Testis (tissue), 3 donors: ENCODE measurements around the gene AHR. TPM values are rescaled to one million over a fixed set of nuclear protein-coding genes. Genes with fewer than 3 reads are reported as not detected.

Experiments
- DNase-seq: peaks from one replicate; pipeline ENCODE4 v3.0.0-alpha.2; 2019
- H3K27ac ChIP-seq, 2 donors: fragments of 200-600 bp; sonication (generic); one replicate each; pipeline ENCODE4 v1.5.1; 2019
- H3K27me3 ChIP-seq: fragments of 200-600 bp; sonication (generic); one replicate; pipeline ENCODE4 v1.5.1; 2019
- H3K36me3 ChIP-seq: fragments of 200-600 bp; sonication (generic); one replicate; pipeline ENCODE4 v1.5.1; 2017; ENCODE audit warnings: low read depth; ENCODE audit errors: missing control alignments
- H3K4me1 ChIP-seq: fragments of 200-600 bp; sonication (generic); one replicate; pipeline ENCODE4 v1.5.1; 2019
- H3K4me3 ChIP-seq, 2 donors: fragments of 200-600 bp; sonication (generic); one replicate each; pipeline ENCODE4 v1.5.1; 2017 to 2019
- H3K9me3 ChIP-seq: fragments of 200-600 bp; sonication (generic); one replicate; pipeline ENCODE4 v1.5.1; 2017
- POLR2A ChIP-seq: fragments of 450-650 bp; IDR thresholded peaks from one replicate; pipeline ENCODE4 v1.6.1; 2017; ENCODE audit warnings: antibody characterized with exemption, mild to moderate bottlenecking, moderate library complexity
- WGBS, 2 donors: methylation state at CpG; one replicate each; pipeline ENCODE4 v1.1.5; 2018; 5-methylcytosine and 5-hydroxymethylcytosine counted together
- intact Hi-C: fragments of 100-400 bp; cut with DNase I; formaldehyde crosslinking; loops from one replicate; pipeline ENCODE4 v1.15.1; 2023; ENCODE audit warnings: low total_unique reads
- polyA plus RNA-seq: library from polyadenylated mRNA; stranded (reverse); fragments of 350-450 nt; fragmentation: Illumina TruSeq; extraction: RNeasy Lipid Tissue Mini Kit (QIAGEN cat#74804); gene quantifications from one replicate; pipeline ENCODE4 v1.2.3, GENCODE V29; 2014; ENCODE audit warnings: low read depth, low replicate concordance; ENCODE audit not compliant: insufficient read depth
- total RNA-seq, 2 donors: library from RNA; depleted of rRNA; stranded (reverse); fragments of >200 nt; gene quantifications; one replicate each; pipeline ENCODE4 v1.2.3, GENCODE V29; 2016
- TF ChIP-seq, protein P1 (sequence below), 3 experiments: fragments of 450-650 bp in 2 of 3; fragments of 200-600 bp in 1 of 3; sonication (generic) in 1 of 3; IDR thresholded peaks; one replicate each; pipeline ENCODE4 v1.5.1; 2016 to 2019; ENCODE audit warnings: antibody characterized with exemption in 3 of 3, mild to moderate bottlenecking in 2 of 3, moderate library complexity in 1 of 3

AHR gene
- total and polyA plus RNA-seq, 3 donors from 2014 or later = 12.3 to 48.9 (median 28.4) TPM

DNA sequence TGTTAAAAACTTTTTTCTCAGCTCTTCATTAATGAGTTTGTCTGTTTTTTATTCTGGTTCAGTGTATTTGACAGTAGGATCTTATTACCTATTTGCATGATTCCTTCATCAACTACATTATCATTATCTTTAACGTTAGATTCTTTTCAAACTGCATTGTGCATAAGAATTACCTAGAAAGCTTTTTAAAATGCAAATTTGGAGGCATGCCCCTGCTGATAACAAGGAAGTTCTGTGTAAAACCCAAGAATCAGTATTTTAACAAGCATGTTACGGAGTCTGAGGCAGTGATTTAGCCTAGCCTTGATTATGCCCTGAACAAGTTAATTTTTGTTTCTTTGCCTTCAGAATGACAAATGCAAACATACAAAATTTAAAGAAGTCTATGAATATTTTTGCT is 14.2 kb downstream of the AHR start:
- H3K27me3 ChIP-seq = no peaks in the 10 kb centered on the region

GRCh38 chr7:17313194-17313593 is 14.7 kb downstream of the AHR start:
- Histone ChIP-seq H3K4me1 (no peaks in the 10 kb centered on the region), H3K27me3 (no peaks in the 10 kb centered on the region), H3K27ac (no peak overlapping the region), H3K36me3 (no peaks in the 10 kb centered on the region), H3K9me3 (no peaks in the 10 kb centered on the region), H3K4me3 (no peak overlapping the region)
- intact Hi-C loops = no loop called here
- WGBS, 2 donors = 83 to 85% methylated on average over 5 of the region's 5 CpGs
- DNase-seq = no peak
- no peak for TF ChIP-seq POLR2A
- TF ChIP-seq, protein P1, sequence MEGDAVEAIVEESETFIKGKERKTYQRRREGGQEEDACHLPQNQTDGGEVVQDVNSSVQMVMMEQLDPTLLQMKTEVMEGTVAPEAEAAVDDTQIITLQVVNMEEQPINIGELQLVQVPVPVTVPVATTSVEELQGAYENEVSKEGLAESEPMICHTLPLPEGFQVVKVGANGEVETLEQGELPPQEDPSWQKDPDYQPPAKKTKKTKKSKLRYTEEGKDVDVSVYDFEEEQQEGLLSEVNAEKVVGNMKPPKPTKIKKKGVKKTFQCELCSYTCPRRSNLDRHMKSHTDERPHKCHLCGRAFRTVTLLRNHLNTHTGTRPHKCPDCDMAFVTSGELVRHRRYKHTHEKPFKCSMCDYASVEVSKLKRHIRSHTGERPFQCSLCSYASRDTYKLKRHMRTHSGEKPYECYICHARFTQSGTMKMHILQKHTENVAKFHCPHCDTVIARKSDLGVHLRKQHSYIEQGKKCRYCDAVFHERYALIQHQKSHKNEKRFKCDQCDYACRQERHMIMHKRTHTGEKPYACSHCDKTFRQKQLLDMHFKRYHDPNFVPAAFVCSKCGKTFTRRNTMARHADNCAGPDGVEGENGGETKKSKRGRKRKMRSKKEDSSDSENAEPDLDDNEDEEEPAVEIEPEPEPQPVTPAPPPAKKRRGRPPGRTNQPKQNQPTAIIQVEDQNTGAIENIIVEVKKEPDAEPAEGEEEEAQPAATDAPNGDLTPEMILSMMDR (IDR thresholded peaks at IDR 0.05) = no peak

More for the DNA sequence above, 14.2 kb downstream of the AHR start:
- Histone ChIP-seq H3K4me3 (no peak overlapping the region), H3K36me3 (no peaks in the 10 kb centered on the region), H3K27ac (no peak overlapping the region), H3K4me1 (no peaks in the 10 kb centered on the region), H3K9me3 (no peaks in the 10 kb centered on the region)
- whole genome bisulfite sequencing, 2 donors = 80 to 84% methylated on average over 2 of the region's 2 CpGs
- DNase-seq = no peak
- intact Hi-C loops = no loop called here
- TF ChIP-seq, protein P1 (IDR thresholded peaks at IDR 0.05) = no peak
- TF ChIP-seq POLR2A = no peak

- Histone ChIP-seq H3K36me3 (no peaks in the 10 kb centered on the region), H3K4me3 (no peak overlapping the region), H3K4me1 (no peaks in the 10 kb centered on the region), H3K27ac (no peak overlapping the region), H3K27me3 (no peaks in the 10 kb centered on the region), H3K9me3 (no peaks in the 10 kb centered on the region)
- intact Hi-C loops = no loop called here
- no peak for DNase-seq
- no peak for TF ChIP-seq POLR2A
- TF ChIP-seq, protein P1 (IDR thresholded peaks at IDR 0.05) = no peak
Measured at GRCh38 chr7:17315974-17316373, 17.5 kb downstream of the AHR start.

GRCh38 chr7:17318146-17318545 is 19.7 kb downstream of the AHR start:
- Histone ChIP-seq H3K4me3 (no peak overlapping the region), H3K27me3 (no peaks in the 10 kb centered on the region), H3K4me1 (no peaks in the 10 kb centered on the region), H3K27ac (no peak overlapping the region), H3K36me3 (no peaks in the 10 kb centered on the region), H3K9me3 (no peaks in the 10 kb centered on the region)
- 89 to 97% methylated on average over 3 of the region's 3 CpGs for WGBS, 2 donors
- intact Hi-C loops = no loop called here
- DNase-seq = no peak
- TF ChIP-seq, protein P1 (IDR thresholded peaks at IDR 0.05) = no peak
- TF ChIP-seq POLR2A = no peak
